MM.1S (cell line): ENCODE data around the gene FFAR4.

ENCODE experiments used
- DNase-seq: peaks from one replicate; pipeline ENCODE4 v3.0.0-alpha.2; 2015
- H2AFZ ChIP-seq: fragments of 300-600 bp; sonication (generic); 2 replicates; pipeline ENCODE4 v1.6.0; 2016; ENCODE audit warnings: antibody characterized with exemption, low read length
- H3F3A ChIP-seq: fragments of 300-600 bp; sonication (generic); 2 replicates; pipeline ENCODE4 v1.6.1; 2016; ENCODE audit warnings: mild to moderate bottlenecking, antibody characterized with exemption, low read length, moderate library complexity, mixed read lengths; ENCODE audit not compliant: insufficient read depth
- H3K27ac ChIP-seq: fragments of 300-600 bp; sonication (generic); 2 replicates; pipeline ENCODE4 v1.5.1; 2016; ENCODE audit warnings: mild to moderate bottlenecking, low read length
- H3K27me3 ChIP-seq: fragments of 300-600 bp; sonication (generic); replicated peaks from 2 replicates; pipeline ENCODE4 v1.6.0; 2016; ENCODE audit warnings: low read length; ENCODE audit not compliant: insufficient read depth
- H3K36me3 ChIP-seq: fragments of 300-600 bp; sonication (generic); replicated peaks from 2 replicates; pipeline ENCODE4 v1.6.1; 2016; ENCODE audit warnings: mild to moderate bottlenecking, low read length, mixed read lengths; ENCODE audit not compliant: insufficient read depth
- H3K4me1 ChIP-seq: fragments of 300-600 bp; sonication (generic); 2 replicates; pipeline ENCODE4 v1.6.1; 2016; ENCODE audit warnings: low read length, mixed read lengths
- H3K4me2 ChIP-seq: fragments of 300-600 bp; sonication (generic); 2 replicates; pipeline ENCODE4 v1.6.0; 2016; ENCODE audit warnings: low read depth, low read length
- H3K4me3 ChIP-seq: fragments of 300-600 bp; sonication (generic); 2 replicates; pipeline ENCODE4 v1.5.1; 2016; ENCODE audit warnings: low read length, mixed read lengths
- H3K79me2 ChIP-seq: fragments of 300-600 bp; sonication (generic); 2 replicates; pipeline ENCODE4 v1.6.1; 2016; ENCODE audit warnings: mixed run types, low read length, mixed read lengths
- H3K9ac ChIP-seq: fragments of 300-600 bp; sonication (generic); 2 replicates; pipeline ENCODE4 v1.6.1; 2016; ENCODE audit warnings: low read length, mixed read lengths
- H3K9me2 ChIP-seq: fragments of 300-600 bp; sonication (generic); replicated peaks from 2 replicates; pipeline ENCODE4 v1.6.1; 2016; ENCODE audit warnings: mild to moderate bottlenecking, low read length, mixed read lengths; ENCODE audit not compliant: insufficient read depth
- H3K9me3 ChIP-seq: fragments of 300-600 bp; sonication (generic); replicated peaks from 2 replicates; pipeline ENCODE4 v1.6.1; 2016; ENCODE audit warnings: mild to moderate bottlenecking, low read length, mixed read lengths; ENCODE audit not compliant: insufficient read depth
- H4K20me1 ChIP-seq: fragments of 300-600 bp; sonication (generic); 2 replicates; pipeline ENCODE4 v1.6.1; 2016; ENCODE audit warnings: mild to moderate bottlenecking, low read length, moderate library complexity, mixed read lengths; ENCODE audit not compliant: insufficient read depth
- CTCF ChIP-seq: fragments of 300-600 bp; sonication (generic); IDR thresholded peaks from 2 replicates; pipeline ENCODE4 v1.5.1; 2016; ENCODE audit warnings: antibody characterized with exemption, low read length, mixed read lengths
- EZH2 ChIP-seq: fragments of 300-600 bp; sonication (generic); optimal IDR thresholded peaks from 2 replicates; pipeline ENCODE3; 2017; ENCODE audit warnings: low read depth, mild to moderate bottlenecking, antibody characterized with exemption, low read length, mixed read lengths
- EZH2phosphoT487 ChIP-seq: fragments of 300-600 bp; sonication (generic); IDR thresholded peaks from 2 replicates; pipeline ENCODE4 v1.6.1; 2018; ENCODE audit warnings: antibody characterized with exemption, low read length

The FFAR4 gene

DNA sequence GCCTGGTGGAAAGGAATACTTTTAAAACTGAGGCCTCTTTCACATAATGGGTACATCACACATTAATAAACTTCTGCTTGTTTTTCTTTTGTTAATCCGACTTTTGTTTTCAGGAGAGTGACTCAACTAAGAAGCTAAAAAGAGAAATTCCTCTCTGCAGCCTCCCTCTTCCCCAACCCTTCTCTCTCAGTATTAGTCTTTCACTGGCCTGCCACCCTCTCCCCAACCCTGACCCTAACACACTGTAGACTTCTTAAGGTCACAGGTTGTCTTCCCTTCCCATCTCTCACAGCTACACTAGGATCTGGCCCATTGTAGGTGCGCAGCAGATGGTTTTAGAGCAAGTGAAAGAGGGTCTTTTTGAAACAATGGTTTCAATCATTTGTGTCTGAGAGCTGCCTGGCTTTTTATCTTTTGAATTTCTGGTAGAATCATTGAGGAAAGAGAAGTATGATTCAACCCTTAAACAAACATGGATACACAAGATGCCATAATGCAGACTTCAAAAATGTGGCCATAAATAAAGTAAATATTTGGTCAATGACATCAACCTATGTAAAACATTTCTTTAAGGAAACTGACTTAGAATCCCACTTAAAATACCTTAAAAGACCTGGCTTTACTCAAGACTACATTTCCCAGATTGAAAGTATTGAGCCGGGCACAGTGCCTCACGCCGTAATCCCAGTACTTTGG is 17.9 kb upstream of the FFAR4 start:
- Histone ChIP-seq H3K4me3 (no peak overlapping the region), H3F3A (no peaks in the 10 kb centered on the region), H3K36me3 (no peaks in the 10 kb centered on the region), H2AFZ (no peak overlapping the region), H3K27me3 (no peaks in the 10 kb centered on the region), H3K9me2 (no peaks in the 10 kb centered on the region), H3K79me2 (no peaks in the 10 kb centered on the region), H3K4me2 (no peak overlapping the region), H3K27ac (no peak overlapping the region), H4K20me1 (no peaks in the 10 kb centered on the region), H3K9me3 (no peaks in the 10 kb centered on the region), H3K9ac (no peak overlapping the region), H3K4me1 (no peaks in the 10 kb centered on the region)
- DNase-seq, result no peak
- TF ChIP-seq CTCF (no peak), EZH2 (no peak), EZH2phosphoT487 (no peak)

GRCh38 chr10:93550606-93551005 is 15.9 kb upstream of the FFAR4 start:
- H3F3A ChIP-seq, result no peaks in the 10 kb centered on the region
- H3K36me3 ChIP-seq, result no peaks in the 10 kb centered on the region
- no peak overlapping the region for H3K27ac ChIP-seq
- no peak overlapping the region for H3K4me2 ChIP-seq
- no peak overlapping the region for H2AFZ ChIP-seq
- H3K4me3 ChIP-seq, result no peak overlapping the region
- H3K9ac ChIP-seq, result no peak overlapping the region
- H4K20me1 ChIP-seq, result no peaks in the 10 kb centered on the region
- H3K79me2 ChIP-seq, result no peaks in the 10 kb centered on the region
- H3K27me3 ChIP-seq, result no peaks in the 10 kb centered on the region
- TF ChIP-seq EZH2 (no peak), CTCF (no peak), EZH2phosphoT487 (no peak)
- no peak for DNase-seq
- no peaks in the 10 kb centered on the region for H3K9me3 ChIP-seq
- H3K4me1 ChIP-seq, result no peaks in the 10 kb centered on the region
- no peaks in the 10 kb centered on the region for H3K9me2 ChIP-seq

DNA sequence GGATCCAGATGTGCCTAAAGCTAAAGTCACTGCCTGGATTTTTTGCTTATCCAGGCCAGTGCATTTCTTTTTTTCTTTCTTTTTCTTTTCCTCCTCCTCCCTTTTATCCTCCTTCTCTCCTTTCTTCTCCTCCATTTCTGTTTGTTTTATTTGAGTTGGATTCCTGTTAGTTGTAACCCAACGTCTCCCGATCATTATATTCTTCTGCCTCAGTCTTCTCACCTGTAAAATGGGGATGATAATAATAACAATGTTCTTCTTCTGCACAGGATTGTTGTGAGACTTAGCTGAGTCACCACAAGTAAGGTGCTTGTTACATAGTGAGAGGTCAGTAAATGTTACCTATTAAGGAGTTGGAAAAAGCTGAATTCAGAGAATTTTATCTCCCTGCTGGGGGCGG is 13.7 kb upstream of the FFAR4 start:
- no peak for DNase-seq
- Histone ChIP-seq H3K4me2 (no peak overlapping the region), H3K4me3 (no peak overlapping the region), H3K4me1 (no peaks in the 10 kb centered on the region), H2AFZ (no peak overlapping the region), H3F3A (no peaks in the 10 kb centered on the region), H3K9me2 (no peaks in the 10 kb centered on the region), H3K27ac (no peak overlapping the region), H3K79me2 (no peaks in the 10 kb centered on the region), H3K27me3 (no peaks in the 10 kb centered on the region), H4K20me1 (no peaks in the 10 kb centered on the region), H3K9me3 (no peaks in the 10 kb centered on the region), H3K9ac (no peak overlapping the region), H3K36me3 (no peaks in the 10 kb centered on the region)
- TF ChIP-seq EZH2phosphoT487, result no peak
- TF ChIP-seq EZH2, result no peak
- no peak for TF ChIP-seq CTCF
